NOMO-1 treated with dmso at 0.1 percent for 144 hours (cell line): Measurements from ENCODE around the gene CSNK2A1.
"Not testable (repeated sequence)": the region's sequence is repeated elsewhere in the genome, so short reads cannot be mapped to it uniquely, and the experiment has no call there.

Experiments
- DNase-seq: peaks from one replicate; lab custom pipeline; 2025; ENCODE audit not compliant: unreplicated experiment; lab: John Stamatoyannopoulos, UW

Gene CSNK2A1

GRCh38 chr20:496126-496696 is 47.4 kb downstream of the CSNK2A1 start:
- DNase-seq = no peak

- DNase-seq = no peak
Measured at GRCh38 chr20:492159-492558, 51.4 kb downstream of the CSNK2A1 start.

GRCh38 chr20:487655-488054 is 55.9 kb downstream of the CSNK2A1 start:
- no peak for DNase-seq

DNA sequence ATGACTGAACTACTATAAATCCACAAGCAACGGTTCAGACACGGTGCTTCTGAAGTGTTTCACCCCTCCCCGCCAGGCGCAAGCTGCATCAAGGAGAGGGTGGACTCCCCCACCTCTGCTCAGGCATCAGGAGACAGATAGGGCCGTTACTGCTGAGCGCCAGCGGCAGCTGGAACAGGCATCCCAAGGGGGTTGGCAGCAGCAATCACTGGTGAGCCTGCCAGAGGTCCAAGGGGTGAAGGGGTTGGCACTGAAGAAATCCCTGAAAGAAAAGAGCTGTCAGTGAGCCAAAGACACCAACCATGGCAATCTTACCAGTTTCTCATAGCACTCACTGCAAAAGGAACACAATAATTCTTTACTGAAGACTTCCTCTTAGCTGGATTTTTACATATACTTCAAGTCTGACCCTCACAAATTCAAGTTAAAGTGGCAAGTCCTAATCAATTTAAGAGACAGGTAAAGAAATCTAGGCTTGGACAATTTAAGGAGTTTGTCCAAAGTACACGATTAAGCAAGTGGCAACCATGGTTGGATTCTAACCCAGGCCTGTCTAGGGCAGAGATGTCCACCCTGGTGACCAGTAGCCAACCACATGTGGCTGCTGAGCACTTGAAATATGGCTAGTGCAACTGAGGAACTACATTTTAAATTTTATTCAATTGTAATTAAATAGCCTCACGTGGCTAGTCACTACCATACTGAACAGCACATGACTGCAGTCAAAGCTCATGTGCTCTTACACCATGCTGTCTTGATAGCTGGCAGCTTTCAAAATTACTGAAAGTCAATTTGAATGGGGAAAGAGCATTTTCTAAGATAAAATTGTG is 59.6 kb downstream of the CSNK2A1 start:
- DNase-seq = no peak

DNA sequence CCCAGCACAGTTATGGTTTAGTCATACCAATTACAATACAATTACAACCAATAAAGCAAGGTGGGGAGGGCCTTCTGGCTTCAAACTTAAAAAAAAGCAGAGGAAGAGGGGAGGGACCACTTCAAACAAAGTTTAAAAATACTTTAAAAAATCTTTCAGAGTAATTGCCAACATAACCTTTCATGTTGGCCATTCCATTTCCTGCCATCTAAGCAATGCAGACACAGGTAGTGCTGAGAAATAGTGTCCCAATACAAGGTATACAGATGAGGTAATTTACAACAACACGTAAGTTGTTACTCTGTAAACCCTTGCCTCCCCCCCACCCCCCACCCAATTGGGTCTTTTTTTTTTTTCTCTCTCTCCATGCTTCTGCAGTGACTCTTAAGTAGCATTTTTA is 62.4 kb downstream of the CSNK2A1 start:
- no peak for DNase-seq

- DNase-seq = no peak
Measured at GRCh38 chr20:480044-480443, 63.5 kb downstream of the CSNK2A1 start.

GRCh38 chr20:479487-479886 is 64.1 kb downstream of the CSNK2A1 start:
- no peak for DNase-seq

DNA sequence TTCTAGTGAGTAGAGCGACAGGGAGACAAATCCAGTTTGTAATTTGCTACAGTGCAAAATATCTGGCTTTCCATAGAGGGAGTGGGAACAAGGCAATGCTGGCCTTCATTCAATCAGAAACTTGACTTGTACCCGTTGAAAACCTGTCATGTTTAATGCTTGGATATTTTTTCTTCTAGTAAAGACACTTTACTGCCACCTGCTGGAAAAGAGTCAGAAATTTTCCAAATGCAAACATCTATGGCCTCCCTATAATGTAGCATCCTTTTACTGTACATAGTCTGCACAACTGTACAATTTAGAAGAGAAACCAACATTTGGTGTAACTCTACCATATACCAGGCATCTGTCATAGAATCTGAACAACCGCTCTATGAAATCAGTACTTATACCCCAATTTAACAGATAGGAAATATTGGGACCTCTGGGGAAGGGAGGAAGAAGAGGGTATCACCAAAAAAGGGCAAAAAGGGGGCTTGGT is 64.6 kb downstream of the CSNK2A1 start:
- DNase-seq = peak; percentile 7

- DNase-seq = no peak
Measured at GRCh38 chr20:478010-478948, 65.3 kb downstream of the CSNK2A1 start.

- not testable (repeated sequence) for DNase-seq
Measured at GRCh38 chr20:476561-477249, 66.9 kb downstream of the CSNK2A1 start.

- DNase-seq = no peak
Measured at GRCh38 chr20:475463-476357, 67.9 kb downstream of the CSNK2A1 start.

GRCh38 chr20:474581-474980 is 69.0 kb downstream of the CSNK2A1 start:
- DNase-seq = no peak

- no peak for DNase-seq
Measured at GRCh38 chr20:472889-473292, 70.7 kb downstream of the CSNK2A1 start.

DNA sequence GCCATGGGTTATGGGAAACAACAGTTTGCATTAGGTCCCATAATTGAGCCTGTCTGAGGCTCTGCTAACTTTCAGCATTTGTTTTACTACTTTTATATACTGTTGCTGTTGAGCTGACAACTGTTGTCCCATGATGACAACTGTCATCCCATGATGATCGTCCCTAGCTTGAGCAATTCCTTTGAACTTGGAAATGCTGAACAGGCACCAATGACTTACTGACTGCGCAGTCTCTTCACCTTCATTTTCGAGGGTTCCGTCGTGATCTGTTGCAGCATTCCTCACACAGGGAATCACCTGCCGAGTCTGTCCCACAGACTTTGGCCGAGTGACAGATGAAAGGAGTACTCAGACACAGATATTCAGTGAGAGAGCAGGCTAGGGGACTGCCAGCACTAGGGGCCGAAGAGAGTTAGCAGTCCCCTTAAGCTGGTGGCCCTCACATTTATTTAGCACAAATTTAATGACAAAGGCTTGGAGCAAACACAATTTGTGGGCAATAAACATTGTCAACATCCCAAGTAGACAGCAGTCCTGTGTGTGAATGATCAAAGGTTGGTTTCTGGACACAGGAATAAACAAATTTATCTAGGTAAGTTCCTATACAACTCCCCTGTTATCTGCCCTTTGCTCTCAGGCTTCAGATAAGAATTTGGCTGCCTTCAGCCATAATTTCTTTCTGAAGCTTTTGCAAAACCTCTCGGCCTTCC is 71.3 kb downstream of the CSNK2A1 start:
- no peak for DNase-seq

GRCh38 chr20:469746-470490 is 73.7 kb downstream of the CSNK2A1 start:
- DNase-seq = no peak

DNA sequence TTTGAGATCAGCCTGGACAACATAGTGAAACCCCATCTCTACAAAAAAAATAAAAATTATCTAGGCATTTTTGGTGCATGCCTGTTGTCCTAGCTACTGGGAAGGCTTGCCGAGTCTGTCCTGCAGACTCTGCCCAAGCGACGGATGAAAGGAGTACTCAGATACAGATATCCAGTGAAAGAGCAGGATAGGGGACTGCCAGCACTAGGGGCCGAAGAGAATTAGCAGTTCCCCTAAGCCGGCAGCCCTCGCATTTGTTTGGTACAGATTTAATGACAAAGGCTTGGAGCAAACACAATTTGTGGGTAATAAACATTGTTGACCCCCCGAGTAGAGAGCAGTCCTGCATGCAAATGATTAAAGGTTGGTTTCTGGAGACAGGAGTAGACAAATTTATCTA is 75.8 kb downstream of the CSNK2A1 start:
- DNase-seq = no peak

- DNase-seq = peak; percentile 83
Measured at GRCh38 chr20:462199-462991, 81.2 kb downstream of the CSNK2A1 start, which contains the start of gene TBC1D20. TBC1D20 (minus strand) TSS chr20:462533; CDS start chr20:462405, 128 bp downstream.
